ENCODE measurements around the gene APOA1. TPM values are rescaled to one million over a fixed set of nuclear protein-coding genes. Genes with fewer than 3 reads are reported as not detected.

The APOA1 gene
- polyA plus RNA-seq, 1 of the 3 experiments (the other 2 are of a cell fraction): 0.20 TPM

- no peak for TF ChIP-seq REST (IDR thresholded peaks at IDR 0.05; ENCODE audit: low read depth, low read length)
- TF ChIP-seq TAF1 (IDR thresholded peaks at IDR 0.05; ENCODE audit: borderline replicate concordance, low read depth, low read length): no peak
- TF ChIP-seq, protein P1, sequence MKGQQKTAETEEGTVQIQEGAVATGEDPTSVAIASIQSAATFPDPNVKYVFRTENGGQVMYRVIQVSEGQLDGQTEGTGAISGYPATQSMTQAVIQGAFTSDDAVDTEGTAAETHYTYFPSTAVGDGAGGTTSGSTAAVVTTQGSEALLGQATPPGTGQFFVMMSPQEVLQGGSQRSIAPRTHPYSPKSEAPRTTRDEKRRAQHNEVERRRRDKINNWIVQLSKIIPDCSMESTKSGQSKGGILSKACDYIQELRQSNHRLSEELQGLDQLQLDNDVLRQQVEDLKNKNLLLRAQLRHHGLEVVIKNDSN (IDR thresholded peaks at IDR 0.05; ENCODE audit: borderline replicate concordance, low read depth): no peak
- no peak for TF ChIP-seq ELF1 (IDR thresholded peaks at IDR 0.05)
- TF ChIP-seq RCOR1 (IDR thresholded peaks at IDR 0.05; ENCODE audit: low read length): no peak
- TF ChIP-seq SMC3 (IDR thresholded peaks at IDR 0.05; ENCODE audit: low read depth, low read length): no peak
- TF ChIP-seq, protein P2, sequence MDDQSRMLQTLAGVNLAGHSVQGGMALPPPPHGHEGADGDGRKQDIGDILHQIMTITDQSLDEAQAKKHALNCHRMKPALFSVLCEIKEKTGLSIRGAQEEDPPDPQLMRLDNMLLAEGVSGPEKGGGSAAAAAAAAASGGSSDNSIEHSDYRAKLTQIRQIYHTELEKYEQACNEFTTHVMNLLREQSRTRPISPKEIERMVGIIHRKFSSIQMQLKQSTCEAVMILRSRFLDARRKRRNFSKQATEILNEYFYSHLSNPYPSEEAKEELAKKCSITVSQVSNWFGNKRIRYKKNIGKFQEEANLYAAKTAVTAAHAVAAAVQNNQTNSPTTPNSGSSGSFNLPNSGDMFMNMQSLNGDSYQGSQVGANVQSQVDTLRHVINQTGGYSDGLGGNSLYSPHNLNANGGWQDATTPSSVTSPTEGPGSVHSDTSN (IDR thresholded peaks at IDR 0.05): no peak
- TF ChIP-seq NFIC (IDR thresholded peaks at IDR 0.05; ENCODE audit: borderline replicate concordance): no peak
- no peak for TF ChIP-seq RXRA (IDR thresholded peaks at IDR 0.05; ENCODE audit: borderline replicate concordance, low read depth)
- TF ChIP-seq FOSL2 (IDR thresholded peaks at IDR 0.05; ENCODE audit: borderline replicate concordance, low read depth): no peak
- TF ChIP-seq GATA2 (CRISPR knock-in tag; IDR thresholded peaks at IDR 0.05): no peak
- TF ChIP-seq, protein P3, sequence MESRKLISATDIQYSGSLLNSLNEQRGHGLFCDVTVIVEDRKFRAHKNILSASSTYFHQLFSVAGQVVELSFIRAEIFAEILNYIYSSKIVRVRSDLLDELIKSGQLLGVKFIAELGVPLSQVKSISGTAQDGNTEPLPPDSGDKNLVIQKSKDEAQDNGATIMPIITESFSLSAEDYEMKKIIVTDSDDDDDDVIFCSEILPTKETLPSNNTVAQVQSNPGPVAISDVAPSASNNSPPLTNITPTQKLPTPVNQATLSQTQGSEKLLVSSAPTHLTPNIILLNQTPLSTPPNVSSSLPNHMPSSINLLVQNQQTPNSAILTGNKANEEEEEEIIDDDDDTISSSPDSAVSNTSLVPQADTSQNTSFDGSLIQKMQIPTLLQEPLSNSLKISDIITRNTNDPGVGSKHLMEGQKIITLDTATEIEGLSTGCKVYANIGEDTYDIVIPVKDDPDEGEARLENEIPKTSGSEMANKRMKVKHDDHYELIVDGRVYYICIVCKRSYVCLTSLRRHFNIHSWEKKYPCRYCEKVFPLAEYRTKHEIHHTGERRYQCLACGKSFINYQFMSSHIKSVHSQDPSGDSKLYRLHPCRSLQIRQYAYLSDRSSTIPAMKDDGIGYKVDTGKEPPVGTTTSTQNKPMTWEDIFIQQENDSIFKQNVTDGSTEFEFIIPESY (IDR thresholded peaks at IDR 0.05; ENCODE audit: borderline replicate concordance, low read depth): no peak
- TF ChIP-seq YY1 (IDR thresholded peaks at IDR 0.05; ENCODE audit: low read depth): no peak
Measured at GRCh38 chr11:116808262-116809175, 28.9 kb downstream of the APOA1 start (continued).
